SIG-M5 (cell line): Measurements from ENCODE around the gene FKBP1A.

ENCODE experiments used
- DNase-seq: peaks from one replicate; lab custom pipeline; 2025; lab: John Stamatoyannopoulos, UW

The FKBP1A gene

GRCh38 chr20:1392693-1393506 lies at the start of gene FKBP1A:
TSS of gene FKBP1A (minus strand) at chr20:1393054. CDS start at chr20:1392998, 56 bp downstream.
- peak; percentile 51 for DNase-seq

DNA sequence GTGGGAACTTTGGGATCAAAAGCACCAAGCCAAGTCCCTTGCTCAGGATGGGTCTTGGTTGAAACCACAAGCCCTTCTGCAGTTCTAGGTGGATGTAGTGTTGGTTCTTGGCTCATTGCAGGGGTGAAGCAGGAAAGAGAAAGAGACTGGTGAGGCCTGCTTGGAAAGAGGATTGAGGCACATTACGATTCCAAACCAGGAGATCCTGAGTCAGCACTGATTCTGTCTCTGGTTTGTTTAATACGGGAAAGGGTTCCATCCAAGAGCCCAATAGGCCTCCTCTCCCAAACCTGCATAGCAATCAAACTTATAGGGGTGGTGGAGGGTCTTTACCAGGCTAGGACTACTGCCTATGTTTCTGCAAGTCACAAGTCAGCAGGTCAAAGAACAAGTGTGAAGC lies 49.5 kb upstream of the FKBP1A start:
- no peak for DNase-seq

- DNase-seq, result no peak
These were observed 48.3 kb upstream of the FKBP1A start for GRCh38 chr20:1441133-1441532.

GRCh38 chr20:1440024-1440423 lies 47.2 kb upstream of the FKBP1A start:
- DNase-seq, result no peak

- DNase-seq, result no peak
These were observed 45.5 kb upstream of the FKBP1A start for GRCh38 chr20:1438361-1438760.

- DNase-seq, result no peak
These were observed 44.5 kb upstream of the FKBP1A start for GRCh38 chr20:1437235-1437904.

DNA sequence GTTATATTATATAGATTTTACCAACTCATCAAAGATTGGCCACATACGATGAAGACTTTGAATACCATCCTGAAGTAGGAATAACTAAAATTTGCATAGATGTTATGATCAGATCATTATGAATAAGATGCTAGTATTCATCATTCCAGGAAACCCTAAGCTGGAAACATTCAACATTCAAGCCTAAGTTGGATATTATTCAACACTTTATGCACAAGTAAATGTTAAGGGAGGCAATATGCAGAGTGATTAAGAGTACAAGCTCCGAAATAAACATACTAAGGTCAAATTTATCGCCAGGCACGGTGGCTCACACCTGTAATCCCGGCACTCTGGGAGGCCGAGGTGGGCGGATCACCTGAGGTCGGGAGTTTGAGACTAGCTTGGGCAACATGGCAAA lies 43.4 kb upstream of the FKBP1A start:
- no peak for DNase-seq

DNA sequence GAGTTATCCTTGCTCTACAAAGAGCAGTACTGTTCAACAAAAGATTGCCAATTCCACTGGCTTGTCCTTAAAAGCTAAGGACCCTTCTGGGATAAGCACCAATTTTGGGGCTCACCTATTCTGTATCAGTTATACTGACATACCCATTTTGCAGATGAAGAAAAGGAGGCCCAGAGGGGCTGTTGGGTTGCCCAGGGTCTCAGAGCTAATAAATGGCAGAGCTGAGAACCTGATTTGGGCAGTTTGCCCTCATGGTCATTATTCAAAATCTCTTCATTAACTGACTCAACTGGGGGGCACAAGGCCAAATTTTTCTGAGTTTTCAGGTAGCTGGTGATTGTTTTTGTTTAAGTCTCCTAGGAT lies 42.5 kb upstream of the FKBP1A start:
- no peak for DNase-seq

GRCh38 chr20:1434571-1435336 lies 41.9 kb upstream of the FKBP1A start:
- DNase-seq, result peak; percentile 60

DNA sequence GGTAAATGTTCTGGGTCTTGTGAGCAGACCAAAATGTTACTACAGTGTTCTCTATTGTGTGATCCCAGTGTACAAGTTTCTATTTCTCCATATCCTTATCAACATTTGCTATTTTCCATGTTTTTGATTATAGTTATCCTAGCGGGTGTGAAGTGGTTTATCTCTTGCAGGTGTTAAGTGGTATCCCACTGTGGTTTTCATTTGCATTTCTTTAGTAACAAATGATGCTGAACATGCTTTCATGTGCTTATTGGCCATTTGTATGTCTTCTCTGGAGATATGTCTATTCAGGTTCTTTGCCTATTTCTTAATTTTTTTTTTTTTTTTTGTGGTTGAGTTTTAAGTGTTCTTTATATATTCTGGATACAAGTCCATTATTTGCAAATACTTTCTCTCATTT lies 38.3 kb upstream of the FKBP1A start:
- DNase-seq, result no peak

DNA sequence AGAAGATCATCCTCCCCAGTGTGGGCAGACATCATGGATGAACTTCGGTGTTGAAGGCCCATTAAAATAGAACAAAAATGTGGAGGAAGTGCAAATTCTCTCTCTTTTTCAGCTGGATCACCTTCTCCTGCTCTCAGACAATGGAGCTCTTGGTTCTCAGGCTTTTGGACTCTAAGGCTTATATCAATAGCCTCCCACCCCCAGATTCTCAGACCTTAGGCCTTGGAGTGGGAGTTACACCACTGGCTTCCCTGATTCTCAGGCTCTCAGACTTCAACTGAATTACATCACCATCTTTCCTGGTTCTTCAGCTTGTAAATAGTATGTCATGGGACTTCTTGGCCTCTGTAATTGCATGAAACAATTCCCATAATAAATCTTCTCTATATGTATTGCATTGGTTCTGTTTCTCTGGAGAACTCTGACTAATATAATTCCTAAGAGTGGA lies 37.2 kb upstream of the FKBP1A start:
- no peak for DNase-seq

DNA sequence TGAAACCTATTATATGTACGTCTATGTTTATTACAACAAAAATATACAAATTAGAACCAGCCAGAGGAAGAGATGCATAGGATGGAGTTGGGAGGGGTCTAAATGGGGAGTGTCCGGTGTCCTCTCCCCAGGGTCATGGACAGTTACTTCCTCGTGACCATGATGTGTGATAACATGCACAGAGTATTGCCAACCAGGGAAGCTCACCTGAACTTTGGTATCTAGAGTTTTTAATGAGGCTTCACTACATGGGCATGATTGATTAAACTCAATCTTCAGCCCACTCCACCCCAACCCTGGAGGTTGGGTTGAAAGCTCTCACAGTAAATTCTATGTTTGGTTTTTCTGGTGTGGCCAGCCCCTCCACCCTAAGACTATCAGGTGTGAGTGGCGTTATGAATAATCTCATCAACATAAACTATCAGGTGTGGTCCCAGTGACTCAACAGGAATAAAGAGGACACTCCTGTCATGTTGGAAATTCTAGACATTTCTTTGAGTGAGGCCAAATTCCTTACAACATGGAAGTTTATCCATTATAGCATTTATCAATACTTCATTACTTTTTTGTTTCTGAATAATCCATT lies 36.4 kb upstream of the FKBP1A start:
- no peak for DNase-seq

GRCh38 chr20:1427457-1428054 lies 34.7 kb upstream of the FKBP1A start:
- DNase-seq, result no peak

DNA sequence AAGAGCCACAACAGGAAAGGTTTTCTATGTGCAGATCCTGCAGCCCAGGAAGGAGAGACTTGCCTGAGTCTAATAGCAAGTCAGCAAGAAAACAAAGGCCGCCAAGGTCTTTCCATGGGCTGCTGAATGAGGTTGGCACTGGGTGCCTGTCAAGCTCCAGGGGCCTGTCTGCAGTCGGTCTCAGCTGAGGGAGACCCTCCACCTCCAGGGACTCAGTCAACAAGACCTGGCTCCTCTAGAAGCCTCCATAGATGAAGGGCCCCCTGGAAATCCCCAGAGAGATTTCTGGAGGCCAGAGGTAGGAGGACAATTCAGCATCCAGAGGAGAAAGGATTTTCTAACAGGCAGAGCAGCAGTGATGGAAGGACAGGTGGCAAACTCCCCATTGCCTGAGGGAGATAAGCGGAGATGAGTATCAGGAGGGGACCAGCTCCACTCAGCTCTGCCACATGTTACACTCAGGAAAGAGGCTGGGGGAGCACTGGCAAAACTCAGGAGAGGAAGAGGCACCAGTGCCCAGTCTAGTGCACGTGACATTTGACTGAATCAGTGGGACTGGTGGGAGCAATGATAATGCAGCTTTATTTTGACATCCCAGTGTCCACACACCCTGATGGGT lies 33.5 kb upstream of the FKBP1A start:
- DNase-seq, result no peak

GRCh38 chr20:1424336-1424735 lies 31.5 kb upstream of the FKBP1A start:
- DNase-seq, result no peak

GRCh38 chr20:1423625-1424106 lies 30.8 kb upstream of the FKBP1A start:
- no peak for DNase-seq

GRCh38 chr20:1423206-1423605 lies 30.4 kb upstream of the FKBP1A start:
- DNase-seq, result no peak

GRCh38 chr20:1422753-1423152 lies 29.9 kb upstream of the FKBP1A start:
- DNase-seq, result no peak

DNA sequence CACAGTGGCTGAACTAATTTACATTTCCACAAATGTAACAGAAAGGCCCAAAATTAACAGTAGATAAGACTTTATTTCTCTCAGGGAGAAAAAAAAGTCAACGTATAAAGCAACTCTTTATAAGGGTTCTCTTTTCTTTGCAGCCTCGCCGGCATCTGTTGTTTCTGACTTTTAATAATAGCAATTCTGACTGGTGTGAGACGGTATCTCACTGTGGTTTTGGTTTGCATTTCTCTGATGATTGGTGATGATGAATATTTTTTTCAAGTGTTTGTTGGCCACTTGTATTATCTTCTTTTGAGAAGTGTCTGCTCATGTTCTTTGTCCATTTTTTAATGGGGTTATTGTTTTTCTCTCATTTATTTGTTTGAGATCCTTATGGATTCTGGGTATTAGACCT lies 27.2 kb upstream of the FKBP1A start:
- DNase-seq, result no peak

DNA sequence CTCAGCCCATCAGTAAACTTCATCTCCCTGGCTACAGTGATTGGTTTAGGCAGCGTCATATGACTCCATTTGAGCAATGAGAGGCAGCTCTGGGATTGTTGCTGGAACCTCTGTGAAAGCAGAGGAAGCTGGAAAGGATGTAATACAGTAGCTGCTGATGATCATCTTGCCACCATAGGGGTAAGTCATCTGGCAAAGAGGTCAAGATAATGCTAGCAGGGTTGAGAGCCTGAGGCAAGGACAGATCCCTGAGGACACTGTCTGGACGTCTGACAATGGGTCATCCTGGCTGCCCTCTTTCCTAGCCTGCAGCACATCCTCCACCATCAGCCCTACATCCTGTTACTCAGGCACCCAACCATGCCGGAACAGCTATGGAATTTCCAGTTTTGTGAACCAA lies 25.5 kb upstream of the FKBP1A start:
- DNase-seq, result no peak

DNA sequence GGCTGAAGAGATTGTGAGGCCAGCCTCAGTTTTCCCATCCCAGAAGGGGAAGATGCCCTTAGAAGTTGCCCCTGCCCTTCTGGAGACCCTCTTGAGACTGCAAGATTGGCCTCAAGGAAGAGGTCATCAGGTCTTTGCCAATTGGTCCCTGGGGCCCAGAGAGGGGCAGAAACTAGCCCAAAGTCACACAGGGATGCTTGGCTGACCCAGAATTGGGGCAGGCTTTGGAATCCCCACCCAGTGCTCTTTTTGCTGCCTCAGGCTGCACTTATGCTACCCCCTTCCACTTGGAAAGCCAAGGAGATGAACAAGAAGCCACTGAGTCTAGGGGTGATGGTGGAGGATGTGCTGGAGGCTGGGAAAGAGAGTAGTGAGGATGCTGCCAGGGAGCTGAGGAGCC lies 24.9 kb upstream of the FKBP1A start:
- no peak for DNase-seq
